ENCODE data around the gene CCDC142.

The CCDC142 gene

DNA sequence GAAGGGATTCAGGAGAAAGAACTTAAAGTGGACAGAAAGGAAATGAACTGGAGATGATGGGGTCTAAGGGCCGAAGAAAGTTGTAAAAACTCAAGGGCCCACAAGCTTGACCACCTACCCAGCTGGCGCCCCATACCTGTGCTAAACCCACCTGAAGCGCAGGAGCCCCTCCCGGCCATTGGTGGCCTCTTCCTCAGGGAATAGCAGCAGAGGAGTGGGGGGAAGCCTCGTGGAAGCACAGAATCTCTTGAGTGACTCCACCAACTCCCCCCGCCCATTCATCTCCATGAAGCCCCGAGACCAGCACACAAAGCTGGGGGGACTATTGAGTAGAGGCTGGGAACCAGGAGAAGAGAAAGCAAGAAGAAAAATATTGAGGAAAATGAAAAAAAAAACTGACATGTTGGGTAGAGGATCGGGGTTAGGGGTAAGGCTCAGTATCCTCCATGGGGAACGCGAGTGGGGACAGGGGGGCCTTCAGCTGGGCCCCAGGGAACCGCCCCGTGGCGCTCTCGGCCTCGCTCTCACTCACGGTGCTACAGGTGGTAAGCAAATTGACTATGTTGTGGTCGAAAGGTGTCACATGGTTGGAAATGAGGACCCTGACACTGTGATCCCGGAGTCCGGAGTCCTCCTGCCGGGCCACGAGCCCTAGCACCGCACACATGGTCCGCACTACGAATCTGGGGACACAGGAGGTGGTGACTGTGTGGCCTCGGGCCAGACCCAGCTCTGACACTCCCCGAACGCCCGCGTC is 46.0 kb upstream of the CCDC142 start:
- H3K4me3 ChIP-seq = peak overlapping the region; percentile 94
- no peak for DNase-seq (ENCODE audit: low spot score)
- peak overlapping the region; percentile 76 to 92 for H3K27ac ChIP-seq
- TF ChIP-seq, protein P1, sequence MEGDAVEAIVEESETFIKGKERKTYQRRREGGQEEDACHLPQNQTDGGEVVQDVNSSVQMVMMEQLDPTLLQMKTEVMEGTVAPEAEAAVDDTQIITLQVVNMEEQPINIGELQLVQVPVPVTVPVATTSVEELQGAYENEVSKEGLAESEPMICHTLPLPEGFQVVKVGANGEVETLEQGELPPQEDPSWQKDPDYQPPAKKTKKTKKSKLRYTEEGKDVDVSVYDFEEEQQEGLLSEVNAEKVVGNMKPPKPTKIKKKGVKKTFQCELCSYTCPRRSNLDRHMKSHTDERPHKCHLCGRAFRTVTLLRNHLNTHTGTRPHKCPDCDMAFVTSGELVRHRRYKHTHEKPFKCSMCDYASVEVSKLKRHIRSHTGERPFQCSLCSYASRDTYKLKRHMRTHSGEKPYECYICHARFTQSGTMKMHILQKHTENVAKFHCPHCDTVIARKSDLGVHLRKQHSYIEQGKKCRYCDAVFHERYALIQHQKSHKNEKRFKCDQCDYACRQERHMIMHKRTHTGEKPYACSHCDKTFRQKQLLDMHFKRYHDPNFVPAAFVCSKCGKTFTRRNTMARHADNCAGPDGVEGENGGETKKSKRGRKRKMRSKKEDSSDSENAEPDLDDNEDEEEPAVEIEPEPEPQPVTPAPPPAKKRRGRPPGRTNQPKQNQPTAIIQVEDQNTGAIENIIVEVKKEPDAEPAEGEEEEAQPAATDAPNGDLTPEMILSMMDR (IDR thresholded peaks at IDR 0.05) = no peak

DNA sequence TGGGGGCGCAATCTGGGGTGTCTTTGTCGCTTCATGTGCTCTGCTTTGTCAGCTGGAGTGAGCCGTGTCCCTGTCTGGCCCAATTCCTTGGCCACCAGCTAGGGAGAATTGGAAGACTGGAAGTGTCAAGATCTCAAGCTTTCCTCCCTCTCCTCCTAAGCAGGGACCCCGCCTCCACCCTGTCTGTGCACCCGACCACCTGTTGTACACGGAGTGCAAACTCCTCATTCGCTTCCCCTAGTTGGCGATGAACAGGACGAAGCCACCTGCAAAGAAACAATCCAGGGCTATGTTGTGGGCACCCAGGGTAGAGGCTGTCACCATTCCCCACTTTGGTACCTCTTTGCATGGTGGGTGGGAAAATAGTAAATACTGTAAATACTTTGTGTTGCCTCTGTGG is 44.9 kb upstream of the CCDC142 start:
- no peak for DNase-seq (ENCODE audit: low spot score)
- TF ChIP-seq, protein P1 (IDR thresholded peaks at IDR 0.05) = no peak

DNA sequence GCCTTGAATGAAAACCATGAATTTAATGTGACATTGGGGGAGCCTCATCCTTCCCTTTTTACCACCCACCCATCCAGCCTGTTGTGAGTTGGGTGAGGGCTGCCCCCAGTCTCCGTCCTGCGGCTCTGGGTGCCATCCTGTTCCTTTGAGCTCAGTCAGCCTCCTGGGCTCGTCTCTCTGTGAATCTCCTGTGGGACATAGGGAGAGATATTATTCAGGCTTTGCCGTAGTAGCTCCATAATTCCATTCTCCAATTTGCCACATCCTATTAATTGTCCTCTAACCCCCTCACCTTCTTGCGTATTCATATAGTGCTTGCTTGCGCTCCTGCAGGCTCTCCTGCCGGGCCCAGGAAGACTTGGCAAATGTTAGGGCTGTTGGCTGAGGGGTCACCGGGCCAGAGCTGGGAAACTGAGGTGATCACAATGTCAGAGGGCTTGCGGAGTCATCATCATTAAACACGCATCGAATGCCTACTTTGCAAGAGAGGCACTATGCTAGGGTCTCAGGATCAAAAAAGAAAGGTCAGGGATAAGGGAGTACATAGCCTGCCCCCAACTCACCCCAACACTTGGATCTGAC is 43.9 kb upstream of the CCDC142 start:
- Histone ChIP-seq H3K4me3 (no peak overlapping the region), H3K27ac (no peak overlapping the region)
- TF ChIP-seq, protein P1 (IDR thresholded peaks at IDR 0.05) = no peak
- DNase-seq (ENCODE audit: low spot score) = no peak

More for the DNA sequence above, 44.9 kb upstream of the CCDC142 start:
- Histone ChIP-seq H3K27ac (no peak overlapping the region), H3K4me3 (no peak overlapping the region)

DNA sequence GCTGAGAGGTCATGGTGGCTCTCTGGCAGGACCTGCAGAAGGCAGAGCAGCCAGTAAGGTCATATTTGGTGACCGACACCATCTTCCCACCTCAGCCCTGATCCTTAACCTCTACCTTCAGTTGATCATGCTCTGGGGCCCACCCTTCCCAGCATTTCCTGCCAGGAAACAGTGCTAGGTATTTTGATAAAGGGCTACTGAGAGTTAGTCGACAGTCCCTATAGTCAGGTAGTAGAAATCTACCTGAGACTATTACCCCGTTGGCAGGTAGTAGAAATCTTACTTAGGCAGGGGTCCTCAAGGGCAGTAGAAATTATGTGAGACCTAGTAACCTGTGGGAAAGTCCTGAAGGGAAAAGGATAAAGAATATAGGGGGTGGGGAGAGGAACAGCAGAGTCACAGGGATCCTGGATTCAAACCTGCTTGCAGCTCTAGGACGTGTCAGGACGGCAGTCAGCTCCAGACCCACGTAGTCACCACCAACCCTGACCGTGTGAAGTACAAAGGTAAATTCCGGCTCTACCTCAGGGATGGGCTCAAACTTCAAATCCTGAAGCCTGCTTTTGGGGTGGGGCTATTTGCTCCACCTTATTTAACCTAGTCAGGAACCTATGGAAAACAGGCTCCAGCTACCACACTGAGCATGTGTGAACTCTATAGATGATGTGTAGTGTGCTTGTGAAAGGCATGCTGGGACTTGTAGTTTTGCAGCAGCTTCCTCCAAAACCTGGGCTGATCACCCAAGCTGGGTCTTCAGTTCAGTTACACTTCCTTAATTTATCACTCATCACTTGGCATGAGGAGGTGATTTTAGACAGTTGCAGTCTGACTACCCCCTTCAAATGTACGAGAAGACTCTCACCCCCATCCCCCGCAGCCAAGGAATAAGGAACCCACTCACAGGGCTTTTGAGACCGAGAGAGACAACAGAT is 43.2 kb upstream of the CCDC142 start, which contains the start of gene DQX1:
Gene DQX1 (minus strand): TSS at position 515 of the 932 bp plus-strand sequence. CDS start 502 bp downstream, at position 13.
- Histone ChIP-seq H3K4me3 (no peak within 1 kb of the TSS), H3K27ac (no peak within 1 kb of the TSS)
- no peak for DNase-seq (ENCODE audit: low spot score)
- TF ChIP-seq, protein P1 (IDR thresholded peaks at IDR 0.05) = no peak

DNA sequence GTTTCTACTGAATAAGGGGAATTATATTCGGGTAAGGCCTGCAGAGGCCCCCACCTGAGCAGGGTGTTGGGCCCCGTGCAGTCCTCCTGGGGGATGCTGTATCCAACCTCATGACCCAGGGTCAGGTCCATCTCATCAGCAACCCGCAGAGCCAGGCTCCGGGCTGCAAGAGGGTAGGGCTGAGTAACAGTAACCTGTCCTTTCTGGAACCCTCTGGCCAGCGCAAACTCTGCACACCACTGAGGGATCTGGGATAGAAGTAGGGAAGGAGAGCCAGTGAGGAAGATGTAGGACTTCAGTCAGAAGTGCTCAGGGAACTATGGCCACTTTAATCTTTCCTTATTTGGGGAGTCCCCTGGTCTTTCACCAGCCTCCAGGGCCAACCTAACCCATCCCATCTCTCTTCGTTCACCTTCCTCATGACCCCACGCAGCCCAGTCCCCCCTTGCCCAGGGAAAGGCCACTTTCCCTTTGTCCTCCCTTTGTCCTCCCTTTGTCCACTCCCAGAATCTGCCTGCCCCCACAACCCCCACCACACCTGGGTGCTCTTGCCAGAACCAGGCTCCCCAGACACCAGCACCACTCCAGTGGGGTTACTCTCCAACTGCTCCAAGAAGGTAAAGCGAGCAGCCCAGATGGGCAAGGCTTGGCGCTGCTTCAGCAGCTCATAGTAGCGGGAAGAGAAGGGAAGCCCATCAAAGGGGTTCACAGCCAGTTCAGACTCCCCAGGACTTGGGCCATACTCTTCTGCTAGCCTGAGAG is 42.3 kb upstream of the CCDC142 start:
- Histone ChIP-seq H3K4me3 (no peak overlapping the region), H3K27ac (no peak overlapping the region)
- TF ChIP-seq, protein P1 (IDR thresholded peaks at IDR 0.05) = no peak
- DNase-seq (ENCODE audit: low spot score) = no peak

DNA sequence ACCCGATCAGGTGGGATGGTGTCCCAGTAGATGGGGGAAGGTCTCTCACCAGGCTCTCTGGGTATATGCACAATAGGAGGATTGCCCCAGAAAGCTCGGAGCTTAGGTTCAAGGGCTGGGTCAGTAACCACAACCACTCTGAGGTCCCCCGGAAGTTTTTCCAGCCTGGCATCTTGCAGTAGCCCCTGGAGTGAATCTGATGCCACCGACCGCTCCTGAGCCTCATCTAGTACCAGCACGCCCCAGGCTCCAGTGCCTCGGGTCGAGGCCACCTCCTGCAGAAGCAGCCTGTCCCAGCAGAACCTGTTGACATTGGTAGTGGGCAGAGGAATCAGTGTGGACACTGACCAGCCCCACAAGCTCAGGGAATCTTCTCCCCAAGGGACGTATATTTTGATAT is 41.2 kb upstream of the CCDC142 start:
- H3K4me3 ChIP-seq = no peak overlapping the region
- no peak for DNase-seq (ENCODE audit: low spot score)
- H3K27ac ChIP-seq = no peak overlapping the region
- TF ChIP-seq, protein P1 (IDR thresholded peaks at IDR 0.05) = no peak
